ENCODE results near the gene GBGT1.

GRCh38 chr9:133103987-133104505 lies 59.7 kb downstream of the GBGT1 start:
- TF ChIP-seq CTCF (conservative IDR thresholded peaks at IDR 0.05 in 1 of 2, IDR thresholded peaks at IDR 0.05 in 1 of 2; ENCODE audit: low read depth in 1 of 2, low read length in 2 of 2) (no peak), EZH2 (IDR thresholded peaks at IDR 0.05; ENCODE audit: low read length, missing control alignments) (no peak)

All from fibroblast of lung (primary cell).